ENCODE measurements around the gene LAMC2.

DNA sequence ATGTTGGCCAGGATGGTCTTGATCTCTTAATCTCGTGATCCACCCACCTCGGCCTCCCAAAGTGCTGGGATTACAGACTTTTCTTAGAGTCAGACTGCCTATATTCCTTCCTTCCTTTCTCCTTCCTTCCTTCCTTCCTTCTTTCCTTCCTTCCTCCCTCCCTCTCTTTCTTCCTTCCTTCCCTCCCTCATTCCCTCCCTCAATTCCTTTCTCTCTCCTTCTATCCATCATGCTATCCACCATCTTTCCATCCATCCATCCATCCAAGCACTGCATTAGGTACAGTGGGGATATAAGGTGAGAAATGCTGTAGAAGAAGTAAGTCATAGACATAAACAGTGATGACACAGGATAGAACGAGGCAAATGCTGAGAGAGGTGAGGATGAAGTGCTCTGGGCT lies 13.2 kb downstream of the LAMC2 start:
- no peak for TF ChIP-seq POLR2AphosphoS5 (IDR thresholded peaks at IDR 0.05; ENCODE audit: low read depth, low read length)
- TF ChIP-seq TAF1 (IDR thresholded peaks at IDR 0.05; ENCODE audit: borderline replicate concordance, insufficient read depth, low read length): no peak
- TF ChIP-seq, protein P1, sequence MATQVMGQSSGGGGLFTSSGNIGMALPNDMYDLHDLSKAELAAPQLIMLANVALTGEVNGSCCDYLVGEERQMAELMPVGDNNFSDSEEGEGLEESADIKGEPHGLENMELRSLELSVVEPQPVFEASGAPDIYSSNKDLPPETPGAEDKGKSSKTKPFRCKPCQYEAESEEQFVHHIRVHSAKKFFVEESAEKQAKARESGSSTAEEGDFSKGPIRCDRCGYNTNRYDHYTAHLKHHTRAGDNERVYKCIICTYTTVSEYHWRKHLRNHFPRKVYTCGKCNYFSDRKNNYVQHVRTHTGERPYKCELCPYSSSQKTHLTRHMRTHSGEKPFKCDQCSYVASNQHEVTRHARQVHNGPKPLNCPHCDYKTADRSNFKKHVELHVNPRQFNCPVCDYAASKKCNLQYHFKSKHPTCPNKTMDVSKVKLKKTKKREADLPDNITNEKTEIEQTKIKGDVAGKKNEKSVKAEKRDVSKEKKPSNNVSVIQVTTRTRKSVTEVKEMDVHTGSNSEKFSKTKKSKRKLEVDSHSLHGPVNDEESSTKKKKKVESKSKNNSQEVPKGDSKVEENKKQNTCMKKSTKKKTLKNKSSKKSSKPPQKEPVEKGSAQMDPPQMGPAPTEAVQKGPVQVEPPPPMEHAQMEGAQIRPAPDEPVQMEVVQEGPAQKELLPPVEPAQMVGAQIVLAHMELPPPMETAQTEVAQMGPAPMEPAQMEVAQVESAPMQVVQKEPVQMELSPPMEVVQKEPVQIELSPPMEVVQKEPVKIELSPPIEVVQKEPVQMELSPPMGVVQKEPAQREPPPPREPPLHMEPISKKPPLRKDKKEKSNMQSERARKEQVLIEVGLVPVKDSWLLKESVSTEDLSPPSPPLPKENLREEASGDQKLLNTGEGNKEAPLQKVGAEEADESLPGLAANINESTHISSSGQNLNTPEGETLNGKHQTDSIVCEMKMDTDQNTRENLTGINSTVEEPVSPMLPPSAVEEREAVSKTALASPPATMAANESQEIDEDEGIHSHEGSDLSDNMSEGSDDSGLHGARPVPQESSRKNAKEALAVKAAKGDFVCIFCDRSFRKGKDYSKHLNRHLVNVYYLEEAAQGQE (IDR thresholded peaks at IDR 0.05; ENCODE audit: insufficient read depth in 1 of 2, low read depth in 2 of 2, low read length in 2 of 2): no peak

All from PFSK-1 (cell line).